Hematopoietic multipotent progenitor cell (in vitro differentiated cells): ENCODE data around the gene SEPTIN5. TPM values are rescaled to one million over a fixed set of nuclear protein-coding genes. Genes with fewer than 3 reads are reported as not detected.
A peak's percentile ranks its signal among the peaks of the same experiment; 100 is the strongest.

Experiments
- DNase-seq, 3 donors: peaks; one replicate each; pipeline ENCODE4 v3.0.0-alpha.2; 2011 to 2015; ENCODE audit warnings: low read depth in 2 of 3, low spot score in 2 of 3
- total RNA-seq: library from RNA; depleted of rRNA; stranded (reverse); fragments of >200 nt; gene quantifications from one replicate; pipeline ENCODE4 v1.2.3, GENCODE V29; 2012

SEPTIN5 gene
- total RNA-seq, 1 donor = 79.4 TPM

GRCh38 chr22:19704355-19705015 lies 9.8 kb upstream of the SEPTIN5 start:
- DNase-seq = no peak

- no peak for DNase-seq
These were observed 8.9 kb upstream of the SEPTIN5 start for GRCh38 chr22:19705181-19705934.

DNA sequence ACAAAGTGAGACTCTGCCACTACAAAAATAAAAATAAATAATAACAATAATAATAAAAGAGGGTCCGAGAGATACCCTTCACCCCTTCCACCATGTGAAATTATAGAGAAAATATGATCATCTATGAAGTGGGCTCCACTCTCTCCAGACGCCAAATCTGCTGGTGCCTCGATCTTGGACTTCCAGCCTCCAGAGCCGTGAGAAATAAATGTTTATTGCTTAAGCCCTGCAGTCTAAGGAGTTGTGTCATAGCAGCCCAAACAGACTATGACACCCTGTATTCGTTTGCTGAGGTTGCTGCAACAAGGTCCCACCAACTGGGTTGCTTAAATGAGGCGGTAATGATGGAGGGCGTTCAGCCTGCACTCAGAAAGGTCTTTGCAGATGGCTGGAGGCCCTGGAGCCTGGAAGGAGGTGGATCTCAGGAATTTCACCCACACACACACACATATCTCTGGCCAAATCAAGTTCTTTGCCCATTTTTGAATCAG lies 7.6 kb upstream of the SEPTIN5 start:
- DNase-seq = no peak

DNA sequence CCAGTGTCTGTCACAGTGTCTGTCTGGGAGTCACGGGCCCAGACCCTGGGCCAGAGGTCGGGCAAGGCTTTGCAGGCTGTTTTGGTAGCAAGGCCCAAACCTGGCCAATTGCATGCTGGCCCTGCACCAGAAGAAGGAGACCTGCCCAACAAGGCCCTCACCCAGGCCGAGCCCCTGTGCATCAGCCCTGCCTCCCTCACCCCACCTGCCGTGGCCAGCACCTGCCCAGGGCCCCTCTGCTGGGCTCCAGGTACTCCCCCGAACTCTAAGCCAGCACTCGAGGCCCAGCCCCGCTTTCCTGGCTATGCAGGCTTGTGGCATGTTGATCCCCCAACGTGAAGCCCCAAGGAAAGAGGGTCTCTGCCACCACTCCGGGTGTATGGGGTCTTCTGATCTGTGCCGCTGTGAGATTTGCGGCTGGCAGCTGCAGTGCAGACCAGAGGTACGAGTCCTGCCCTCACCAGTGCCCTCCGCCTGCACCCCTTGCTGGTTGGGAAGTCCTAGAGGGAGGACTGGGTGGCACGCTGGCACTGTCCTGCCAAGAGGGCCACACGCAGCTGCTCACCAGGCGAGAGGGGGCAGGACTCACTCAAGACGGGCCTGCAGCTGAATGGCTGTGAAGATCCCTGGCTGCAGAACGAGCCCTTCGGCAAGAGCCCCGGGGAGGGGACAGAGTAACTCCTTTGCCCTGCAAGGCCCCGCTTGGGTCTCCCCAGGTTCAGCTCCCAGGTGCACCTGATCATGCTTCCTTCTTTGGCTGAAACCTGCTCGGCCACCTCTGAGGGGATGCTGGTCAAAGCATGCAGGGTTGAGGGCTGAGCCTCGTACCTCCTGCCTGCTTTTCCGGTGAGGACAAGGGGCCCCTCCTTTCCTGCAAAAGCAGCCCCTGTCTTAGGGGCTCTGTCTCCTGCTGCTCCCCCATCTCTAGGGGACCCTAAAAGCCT lies 6.7 kb upstream of the SEPTIN5 start:
- no peak for DNase-seq

- DNase-seq = no peak
These were observed 5.8 kb upstream of the SEPTIN5 start for GRCh38 chr22:19708321-19709011.

GRCh38 chr22:19709063-19709769 lies 5.1 kb upstream of the SEPTIN5 start:
- DNase-seq = no peak

GRCh38 chr22:19710020-19710768 lies 4.1 kb upstream of the SEPTIN5 start:
- no peak for DNase-seq

GRCh38 chr22:19710769-19711106 lies 3.6 kb upstream of the SEPTIN5 start:
- no peak for DNase-seq

GRCh38 chr22:19713245-19713644 lies 1.1 kb upstream of the SEPTIN5 start:
- no peak for DNase-seq

DNA sequence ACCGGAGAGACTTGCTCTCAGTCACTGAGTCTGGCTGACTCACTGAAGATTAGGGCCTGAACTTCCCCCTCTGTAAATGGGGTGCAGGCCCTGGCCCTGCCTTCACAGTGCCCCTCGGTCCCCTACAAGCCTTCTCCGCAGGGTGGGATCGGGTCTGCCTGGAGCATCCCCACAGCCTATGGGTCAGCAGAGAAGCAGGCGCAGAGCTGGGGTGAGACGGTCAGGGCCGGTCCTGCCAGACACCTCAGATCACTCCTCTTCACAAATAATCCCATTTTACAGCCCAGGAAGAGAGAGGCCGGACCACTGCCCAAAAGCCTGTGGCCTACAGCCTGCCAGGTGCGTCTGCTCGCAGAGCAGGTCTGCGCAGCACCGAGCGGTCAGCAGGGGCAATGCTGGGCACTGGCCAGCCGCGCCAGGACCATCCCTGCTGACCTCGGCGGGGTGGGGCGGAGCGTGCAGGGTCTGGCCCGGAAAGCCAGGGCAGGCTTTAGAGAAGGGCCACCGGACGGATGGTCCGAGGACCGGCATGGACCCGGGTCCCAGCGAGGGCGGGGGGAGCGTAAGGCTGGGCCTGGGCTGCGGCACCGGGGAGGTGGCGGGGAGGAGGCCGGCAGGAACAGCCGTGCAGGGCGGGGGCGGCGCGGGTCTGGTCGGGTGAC lies 522 bp upstream of the SEPTIN5 start:
- no peak for DNase-seq

GRCh38 chr22:19715188-19715930 lies 1.1 kb downstream of the SEPTIN5 start:
- DNase-seq = no peak

GRCh38 chr22:19716041-19716828 lies 1.9 kb downstream of the SEPTIN5 start:
- no peak for DNase-seq

GRCh38 chr22:19716829-19717105 lies 2.5 kb downstream of the SEPTIN5 start:
- no peak for DNase-seq

- DNase-seq = no peak
These were observed 2.9 kb downstream of the SEPTIN5 start for GRCh38 chr22:19717181-19717580.

DNA sequence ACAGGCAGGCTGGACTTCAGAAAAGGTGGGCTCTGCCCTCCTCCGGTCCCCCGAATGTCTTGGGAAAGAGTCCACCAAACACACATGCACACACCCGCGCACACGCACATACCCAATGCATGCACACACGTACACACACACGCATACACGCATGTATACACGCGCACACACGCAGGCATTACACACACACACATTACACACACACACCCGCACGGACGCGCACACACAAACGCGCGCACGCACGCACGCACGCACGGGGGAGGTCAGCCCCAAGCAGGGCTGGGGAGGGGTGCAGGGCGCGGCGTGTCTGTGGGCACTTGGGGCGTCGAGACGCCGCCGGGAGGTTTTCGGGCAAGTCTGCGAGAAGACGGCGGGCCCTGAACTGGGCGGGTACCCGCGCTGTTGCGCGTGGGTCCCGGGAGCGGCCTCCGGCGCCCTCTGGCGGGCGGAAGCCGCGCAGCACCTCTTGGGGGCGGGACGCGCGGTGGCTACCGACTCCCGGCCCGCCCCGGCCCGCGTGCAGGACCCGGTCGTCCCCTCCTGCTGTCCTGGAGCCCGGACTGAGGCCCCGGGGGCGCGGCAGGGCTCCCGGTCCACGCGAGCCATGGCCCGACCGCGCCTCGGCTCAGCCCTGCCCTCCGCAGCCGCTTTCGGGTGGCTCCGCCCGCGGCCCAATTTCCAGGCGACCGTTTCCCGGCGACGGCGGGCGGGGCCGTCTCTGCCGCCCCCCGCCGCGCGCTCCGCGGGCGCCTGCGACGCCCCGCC lies 3.6 kb downstream of the SEPTIN5 start:
- peak; percentile 75 to 79 (median 78) for DNase-seq

DNA sequence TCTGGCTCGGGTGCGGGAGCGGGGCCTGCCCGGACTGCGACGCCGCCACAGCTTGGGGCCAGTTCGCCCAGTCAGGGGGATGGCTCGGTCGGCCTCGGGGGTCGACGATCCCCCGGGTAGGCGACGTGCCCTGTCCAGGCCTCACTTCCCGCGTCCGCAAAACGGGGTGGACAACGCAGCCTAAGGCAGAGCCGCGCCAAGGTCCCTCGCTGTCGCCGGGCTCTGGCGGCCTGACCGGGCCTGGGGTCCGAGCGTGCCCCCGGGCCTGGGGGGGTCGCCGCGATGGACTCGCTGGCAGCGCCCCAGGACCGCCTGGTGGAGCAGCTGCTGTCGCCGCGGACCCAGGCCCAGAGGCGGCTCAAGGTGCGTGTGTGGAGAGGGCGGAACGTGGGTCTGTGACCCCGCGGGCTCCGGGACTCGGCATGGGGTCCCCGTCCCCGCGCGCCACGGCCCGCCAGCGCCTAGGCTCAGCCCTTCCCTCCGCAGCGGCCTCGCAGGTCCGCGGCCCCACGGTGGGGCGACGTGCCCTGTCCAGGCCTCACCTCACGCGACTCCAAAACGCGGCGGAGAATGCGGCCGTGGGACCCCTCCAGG lies 4.2 kb downstream of the SEPTIN5 start:
- DNase-seq = no peak
